A549 (cell line): Measurements from ENCODE around the gene SNRNP25. TPM values are rescaled to one million over a fixed set of nuclear protein-coding genes. Genes with fewer than 3 reads are reported as not detected.

ENCODE experiments used
- ATAC-seq, 2 experiments: fragments of 200-7000 bp in 1 of 2; fragments of >200 bp in 1 of 2; cut with Nextera tagmentation in 1 of 2; cut with Tn5 transposase in 1 of 2; 3 replicates each; pipeline versions ENCODE4 v1.8.0 to v1.9.1; 2018 to 2020; ENCODE audit warnings: mild to moderate bottlenecking in 1 of 2, moderate library complexity in 1 of 2
- CTCF ChIA-PET: fragments of 300-600 bp; sonication (Branson Sonifier 250); formaldehyde crosslinking; extraction: SDS; loops from one replicate; lab custom pipeline; 2021; ENCODE audit warnings: antibody characterized with exemption, inconsistent platforms; lab: Yijun Ruan, JAX
- POLR2A ChIA-PET: fragments of 350-600 bp; formaldehyde crosslinking; extraction: SDS; loops from one replicate; lab custom pipeline; 2021; ENCODE audit warnings: antibody characterized with exemption, inconsistent platforms; lab: Yijun Ruan, JAX
- DNase-seq, 2 experiments: peaks; one replicate each; pipeline versions ENCODE4 v3.0.0 to v3.0.0-alpha.2; 2011 to 2016; ENCODE audit warnings: low read depth in 1 of 2, low spot score in 1 of 2
- FAIRE-seq: peaks from 2 replicates; lab custom pipeline; 2011; peaks lifted over from hg19 to GRCh38; lab: Jason Lieb, UNC
- H3K27ac ChIP-seq, 2 experiments: fragments of >200 bp; sonication (Bioruptor Twin); formaldehyde crosslinking; 3 replicates each; pipeline ENCODE4 v1.5.1; 2016 to 2017
- H3K4me1 ChIP-seq: fragments of >200 bp; sonication (Bioruptor Twin); formaldehyde crosslinking; 3 replicates; pipeline ENCODE4 v1.6.1; 2016
- H3K4me2 ChIP-seq: fragments of >200 bp; sonication (Bioruptor Twin); formaldehyde crosslinking; 3 replicates; pipeline ENCODE4 v1.6.1; 2016
- H3K4me3 ChIP-seq: fragments of >200 bp; sonication (Bioruptor Twin); formaldehyde crosslinking; 3 replicates; pipeline ENCODE4 v1.5.1; 2016
- H3K9me3 ChIP-seq: fragments of >200 bp; sonication (Bioruptor Twin); formaldehyde crosslinking; 3 replicates; pipeline ENCODE4 v1.6.1; 2016
- ATOH8 ChIP-seq: fragments of 250-450 bp; sonication (Bioruptor Pico); IDR thresholded peaks from 2 replicates; pipeline ENCODE4 v1.5.0; 2020; ENCODE audit warnings: low read depth, mild to moderate bottlenecking, moderate library complexity
- BCL3 ChIP-seq: fragments of >200 bp; sonication (Bioruptor Twin); formaldehyde crosslinking; IDR thresholded peaks from 3 replicates; pipeline ENCODE4 v1.6.1; 2016
- CBX2 ChIP-seq: fragments of 200-600 bp; sonication (generic); IDR thresholded peaks from 2 replicates; pipeline ENCODE4 v1.6.1; 2016; ENCODE audit warnings: low read depth, mild to moderate bottlenecking, borderline replicate concordance
- CBX8 ChIP-seq: fragments of 200-600 bp; sonication (generic); IDR thresholded peaks from 2 replicates; pipeline ENCODE4 v1.6.1; 2016
- CEBPB ChIP-seq, 2 experiments: fragments of >200 bp in 1 of 2; sonication (Bioruptor Twin) in 1 of 2; formaldehyde crosslinking in 1 of 2; IDR thresholded peaks; 2 replicates each; pipeline ENCODE4 v1.6.1; 2012 to 2016
- CHD2 ChIP-seq: fragments of 150-350 bp; IDR thresholded peaks from 2 replicates; pipeline ENCODE4 v1.6.1; 2014; ENCODE audit warnings: low read length; ENCODE audit not compliant: partially characterized antibody
- EHF ChIP-seq: fragments of 250-450 bp; sonication (Bioruptor Pico); IDR thresholded peaks from 2 replicates; pipeline ENCODE4 v1.5.0; 2020; ENCODE audit warnings: mild to moderate bottlenecking
- ELK1 ChIP-seq: fragments of 150-350 bp; IDR thresholded peaks from 2 replicates; pipeline ENCODE4 v1.6.1; 2014; ENCODE audit warnings: low read depth, mild to moderate bottlenecking, low read length
- EP300 ChIP-seq, 2 experiments: fragments of >200 bp; sonication (Bioruptor Twin); formaldehyde crosslinking; IDR thresholded peaks; 2 replicates in 1 of 2; 3 replicates in 1 of 2; pipeline ENCODE4 v1.6.1; 2016 to 2017
- ESRRA ChIP-seq: fragments of 150-350 bp; IDR thresholded peaks from 2 replicates; pipeline ENCODE4 v1.6.1; 2014; ENCODE audit warnings: mild to moderate bottlenecking, low read length, borderline replicate concordance
- FOSL2 ChIP-seq, 2 experiments: fragments of 450-650 bp in 1 of 2; fragments of >200 bp in 1 of 2; sonication (Bioruptor Twin) in 1 of 2; formaldehyde crosslinking; IDR thresholded peaks; 2 replicates each; pipeline versions ENCODE4 v1.5.0 to v1.6.1; 2016 to 2020; ENCODE audit warnings: mild to moderate bottlenecking in 1 of 2, moderate library complexity in 1 of 2
- FOXS1 ChIP-seq: fragments of 250-450 bp; sonication (Bioruptor Pico); IDR thresholded peaks from 2 replicates; pipeline ENCODE4 v1.5.0; 2020; ENCODE audit warnings: mild to moderate bottlenecking, moderate library complexity
- GATA3 ChIP-seq: IDR thresholded peaks from 2 replicates; pipeline ENCODE4 v1.6.1; 2012; ENCODE audit warnings: borderline replicate concordance
- HMGXB4 ChIP-seq: fragments of 250-450 bp; sonication (Bioruptor Pico); IDR thresholded peaks from 2 replicates; pipeline ENCODE4 v1.5.0; 2021; ENCODE audit warnings: mild to moderate bottlenecking, moderate library complexity, borderline replicate concordance
- HOXA7 ChIP-seq: fragments of 250-450 bp; sonication (Bioruptor Pico); IDR thresholded peaks from 2 replicates; pipeline ENCODE4 v1.5.0; 2020; ENCODE audit warnings: mild to moderate bottlenecking, moderate library complexity
- HOXB5 ChIP-seq: fragments of 250-450 bp; sonication (Bioruptor Pico); IDR thresholded peaks from 2 replicates; pipeline ENCODE4 v1.5.0; 2020; ENCODE audit warnings: mild to moderate bottlenecking, moderate library complexity
- JUN ChIP-seq, 2 experiments: fragments of >200 bp; sonication (Bioruptor Twin); formaldehyde crosslinking; IDR thresholded peaks; 2 replicates in 1 of 2; 3 replicates in 1 of 2; pipeline ENCODE4 v1.6.1; 2016 to 2017
- JUNB ChIP-seq: fragments of >200 bp; sonication (Bioruptor Twin); formaldehyde crosslinking; IDR thresholded peaks from 2 replicates; pipeline ENCODE4 v1.6.1; 2016
- KDM1A ChIP-seq: fragments of 200-600 bp; sonication (generic); IDR thresholded peaks from 2 replicates; pipeline ENCODE4 v1.6.1; 2016; ENCODE audit warnings: low read depth, mild to moderate bottlenecking
- MAFK ChIP-seq: fragments of 450-650 bp; IDR thresholded peaks from 2 replicates; pipeline ENCODE4 v1.6.1; 2014; ENCODE audit not compliant: partially characterized antibody
- MYC ChIP-seq: IDR thresholded peaks from 2 replicates; pipeline ENCODE4 v1.6.1; 2012; ENCODE audit warnings: mild to moderate bottlenecking, inconsistent platforms, low read length, improper control_type of control experiment, borderline replicate concordance
- NR3C1 ChIP-seq: fragments of >200 bp; sonication (Bioruptor Twin); formaldehyde crosslinking; IDR thresholded peaks from 3 replicates; pipeline ENCODE4 v1.6.1; 2017
- POLR2A ChIP-seq: IDR thresholded peaks from 2 replicates; pipeline ENCODE4 v1.6.1; 2012; ENCODE audit warnings: mild to moderate bottlenecking, low read length
- SREBF2 ChIP-seq: fragments of 450-650 bp; IDR thresholded peaks from 2 replicates; pipeline ENCODE4 v1.6.1; 2014; ENCODE audit warnings: mild to moderate bottlenecking, moderate library complexity
- TFCP2L1 ChIP-seq: fragments of 250-450 bp; sonication (Bioruptor Pico); IDR thresholded peaks from 2 replicates; pipeline ENCODE4 v1.5.0; 2021; ENCODE audit warnings: mild to moderate bottlenecking
- ZC3H11A ChIP-seq: fragments of 450-650 bp; IDR thresholded peaks from 2 replicates; pipeline ENCODE4 v1.6.1; 2014; ENCODE audit warnings: antibody characterized with exemption, mild to moderate bottlenecking
- ZSCAN20 ChIP-seq: fragments of 250-450 bp; sonication (Bioruptor Pico); IDR thresholded peaks from 2 replicates; pipeline ENCODE4 v1.8.0; 2022; ENCODE audit warnings: mild to moderate bottlenecking, moderate library complexity
- WGBS: methylation state at CpG from one replicate; pipeline ENCODE4 v1.1.6; 2017; ENCODE audit errors: missing lambda C conversion rate; 5-methylcytosine and 5-hydroxymethylcytosine counted together
- polyA plus RNA-seq, 4 experiments: library from polyadenylated mRNA; depleted of rRNA in 3 of 4; stranded (reverse); fragments of >200 nt; fragmentation: RNase III in 1 of 4; extraction: RNeasy Plus Mini Kit Qiagen cat#74134 plus additional on column Dnase treatment in 1 of 4; gene quantifications; 2 replicates in 3 of 4; 3 replicates in 1 of 4; pipeline ENCODE4 v1.2.3, GENCODE V29; 2011 to 2017

The SNRNP25 gene
- polyA plus RNA-seq, 2 of the 4 experiments (the other 2 are of a cell fraction): 45.0 to 82.2 TPM

GRCh38 chr16:104928-105327 is 51.3 kb downstream of the SNRNP25 start:
- POLR2A ChIA-PET: interaction anchor here (1.0 kb wide), 1 partner anchor 8 kb away, joined by 4 read pairs; no protein-coding TSS in a partner anchor
- CTCF ChIA-PET: interaction anchor here (0.6 to 11.0 kb wide), 8 partner anchors 14 to 257 kb away, joined by 3 to 104 read pairs (median 16); partner anchors contain the start of gene HBQ1
- FAIRE-seq: no peak

GRCh38 chr16:105521-105920 is 51.9 kb downstream of the SNRNP25 start:
- H3K4me2 ChIP-seq: no peak overlapping the region
- H3K9me3 ChIP-seq: no peaks in the 10 kb centered on the region
- ATAC-seq (no peak), DNase-seq (no peak), FAIRE-seq (no peak)
- H3K27ac ChIP-seq: no peak overlapping the region
- peaks cover 5% of the 10 kb centered on the region; the same call in 2 of the 3 replicates for H3K4me1 ChIP-seq
- POLR2A ChIA-PET: interaction anchor here (1.0 kb wide), 1 partner anchor 9 kb away, joined by 4 read pairs; no protein-coding TSS in a partner anchor
- TF ChIP-seq KDM1A: no peak
- no peak for TF ChIP-seq BCL3
- no peak for TF ChIP-seq EHF (CRISPR knock-in tag)
- TF ChIP-seq HMGXB4 (CRISPR knock-in tag): no peak
- TF ChIP-seq HOXA7 (CRISPR knock-in tag): no peak
- TF ChIP-seq MAFK: no peak
- no peak for TF ChIP-seq ZC3H11A
- no peak for TF ChIP-seq MYC
- TF ChIP-seq FOSL2 (IDR thresholded peaks at IDR 0.05): no peak
- no peak for TF ChIP-seq FOSL2 (CRISPR knock-in tag; IDR thresholded peaks at IDR 0.05)
- no peak for TF ChIP-seq HOXB5 (CRISPR knock-in tag)
- TF ChIP-seq ZSCAN20 (CRISPR knock-in tag): no peak
- TF ChIP-seq EP300 (IDR thresholded peaks at IDR 0.05): no peak
- TF ChIP-seq CEBPB (IDR thresholded peaks at IDR 0.05): no peak
- TF ChIP-seq NR3C1: no peak
- no peak for TF ChIP-seq SREBF2
- TF ChIP-seq CBX8: no peak
- no peak for TF ChIP-seq JUN (IDR thresholded peaks at IDR 0.05)
- TF ChIP-seq JUNB: no peak
- no peak for TF ChIP-seq CHD2
- WGBS: 95% methylated on average over 6 of the region's 6 CpGs
- no peak overlapping the region for H3K4me3 ChIP-seq
- CTCF ChIA-PET: interaction anchor here (1.1 to 11.0 kb wide), 8 partner anchors 14 to 256 kb away, joined by 3 to 104 read pairs (median 18); partner anchors contain the start of gene HBQ1

More at GRCh38 chr16:104928-105327, 51.3 kb downstream of the SNRNP25 start:
- DNase-seq: no peak
- Histone ChIP-seq H3K4me1 (peaks cover 5% of the 10 kb centered on the region; the same call in 2 of the 3 replicates), H3K9me3 (no peaks in the 10 kb centered on the region), H3K4me3 (no peak overlapping the region), H3K27ac (no peak overlapping the region), H3K4me2 (no peak overlapping the region)
- ATAC-seq: no peak
- peak; percentile 68 for TF ChIP-seq MAFK
- TF ChIP-seq TFCP2L1 (CRISPR knock-in tag): no peak
- 85% methylated on average over 3 of the region's 3 CpGs for WGBS

- ATAC-seq (peak; percentile 84 to 93), FAIRE-seq (no peak), DNase-seq (peak; percentile 71 to 86)
- ChIA-PET POLR2A (interaction anchor here (1.1 to 1.2 kb wide), 2 partner anchors 74 to 255 kb away, joined by 5 to 7 read pairs; partner anchors contain the start of gene HBQ1), CTCF (interaction anchor here (0.6 to 11.0 kb wide), 48 partner anchors 16 to 422 kb away, joined by 3 to 104 read pairs (median 5); partner anchors contain the start of genes AXIN1, HBQ1, MPG and NPRL3)
- H3K4me2 ChIP-seq: no peak overlapping the region
- no peak overlapping the region for H3K4me3 ChIP-seq
- peaks cover 5% of the 10 kb centered on the region; the same call in 2 of the 3 replicates for H3K4me1 ChIP-seq
- H3K9me3 ChIP-seq: no peaks in the 10 kb centered on the region
- WGBS: 32% methylated on average over 5 of the region's 6 CpGs
- peak overlapping the region in 1 of 2 experiments; percentile 48; a peak in 2 of 6 replicates for H3K27ac ChIP-seq
- TF ChIP-seq ATOH8 (CRISPR knock-in tag): no peak
- TF ChIP-seq ELK1: no peak
- TF ChIP-seq CBX2: no peak
- no peak for TF ChIP-seq GATA3
- TF ChIP-seq POLR2A: no peak
- TF ChIP-seq SREBF2: no peak
- TF ChIP-seq ESRRA: no peak
- no peak for TF ChIP-seq HOXA7 (CRISPR knock-in tag)
- TF ChIP-seq FOXS1 (CRISPR knock-in tag): no peak
- TF ChIP-seq HMGXB4 (CRISPR knock-in tag): no peak
Observed at GRCh38 chr16:106623-107324, 53.1 kb downstream of the SNRNP25 start.
